Fibroblast of lung (primary cell): ENCODE measurements around the gene TWSG1. TPM values are rescaled to one million over a fixed set of nuclear protein-coding genes. Genes with fewer than 3 reads are reported as not detected.

Experiments used
- DNase-seq, 2 donors: peaks; one replicate each; pipeline versions ENCODE4 v3.0.0 to v3.0.0-alpha.2; 2010; ENCODE audit warnings: low read depth in 2 of 2
- H2AFZ ChIP-seq: 2 replicates; pipeline ENCODE4 v1.5.1; 2012; ENCODE audit warnings: low read length, control low read depth, inconsistent platforms
- H3K27ac ChIP-seq: 2 replicates; pipeline ENCODE4 v1.5.1; 2011; ENCODE audit warnings: low read length, control low read depth; ENCODE audit not compliant: insufficient read depth
- H3K27me3 ChIP-seq: 2 replicates; pipeline ENCODE4 v1.5.1; 2011; ENCODE audit warnings: mild to moderate bottlenecking, low read length; ENCODE audit not compliant: control insufficient read depth, insufficient read depth
- H3K36me3 ChIP-seq: 2 replicates; pipeline ENCODE4 v1.5.1; 2011; ENCODE audit warnings: low read length; ENCODE audit not compliant: control insufficient read depth, insufficient read depth
- H3K4me1 ChIP-seq: 2 replicates; pipeline ENCODE4 v1.5.1; 2011; ENCODE audit warnings: low read length; ENCODE audit not compliant: control insufficient read depth, insufficient read depth; ENCODE audit errors: extremely low read depth
- H3K4me2 ChIP-seq: 2 replicates; pipeline ENCODE4 v1.5.1; 2011; ENCODE audit warnings: low read length, control low read depth; ENCODE audit not compliant: insufficient read depth; ENCODE audit errors: extremely low read depth
- H3K4me3 ChIP-seq, 4 experiments: fragments of 200-600 bp in 1 of 4; sonication (generic) in 1 of 4; replicated peaks in 1 of 4; 2 replicates each; pipeline ENCODE4 v1.5.1; 2011 to 2016; ENCODE audit warnings: low read length in 4 of 4, low read depth in 3 of 4, mild to moderate bottlenecking in 3 of 4, control low read depth in 2 of 4, inconsistent platforms in 1 of 4, mixed read lengths in 1 of 4; ENCODE audit not compliant: insufficient read depth in 1 of 4; ENCODE audit errors: control extremely low read depth in 1 of 4
- H3K79me2 ChIP-seq: 2 replicates; pipeline ENCODE4 v1.5.1; 2012; ENCODE audit warnings: mild to moderate bottlenecking, low read length, inconsistent platforms; ENCODE audit not compliant: control insufficient read depth, insufficient read depth
- H3K9ac ChIP-seq: 2 replicates; pipeline ENCODE4 v1.5.1; 2011; ENCODE audit warnings: mild to moderate bottlenecking, low read length, control low read depth; ENCODE audit not compliant: insufficient read depth
- H3K9me3 ChIP-seq: 2 replicates; pipeline ENCODE4 v1.5.1; 2012; ENCODE audit warnings: low read depth, low read length; ENCODE audit not compliant: control insufficient read depth, insufficient read depth
- H4K20me1 ChIP-seq: 2 replicates; pipeline ENCODE4 v1.5.1; 2011; ENCODE audit warnings: low read length; ENCODE audit not compliant: control insufficient read depth, insufficient read depth; ENCODE audit errors: extremely low read depth
- EZH2 ChIP-seq: IDR thresholded peaks from 2 replicates; pipeline ENCODE4 v1.5.1; 2012; ENCODE audit warnings: low read length, control low read depth, mild to moderate bottlenecking; ENCODE audit errors: missing control alignments
- polyA plus RNA-seq, 2 donors: library from polyadenylated mRNA; depleted of rRNA in 1 of 2; stranded (reverse) in 1 of 2; unstranded in 1 of 2; fragments of >200 nt; gene quantifications; 2 replicates each; pipeline ENCODE4 v1.2.1, GENCODE V29; 2011 to 2012; ENCODE audit warnings: missing spikeins in 1 of 2
- total RNA-seq: library from RNA; depleted of rRNA; stranded (reverse); fragments of >200 nt; gene quantifications from 2 replicates; pipeline ENCODE4 v1.2.1, GENCODE V29; 2014
- TF ChIP-seq, protein P1 (sequence below), 2 donors: IDR thresholded peaks in 1 of 2; conservative IDR thresholded peaks in 1 of 2; 1 replicate in 1 of 2; 2 replicates in 1 of 2; pipeline ENCODE4 v1.5.1; 2011 to 2012; ENCODE audit warnings: low read length in 2 of 2, control low read depth in 1 of 2, inconsistent platforms in 1 of 2, low read depth in 1 of 2, mild to moderate bottlenecking in 1 of 2

TWSG1 gene
- total and polyA plus RNA-seq, 2 donors (not counting 1 experiment from before 2014, with no cell fraction given): 188 to 216 TPM

DNA sequence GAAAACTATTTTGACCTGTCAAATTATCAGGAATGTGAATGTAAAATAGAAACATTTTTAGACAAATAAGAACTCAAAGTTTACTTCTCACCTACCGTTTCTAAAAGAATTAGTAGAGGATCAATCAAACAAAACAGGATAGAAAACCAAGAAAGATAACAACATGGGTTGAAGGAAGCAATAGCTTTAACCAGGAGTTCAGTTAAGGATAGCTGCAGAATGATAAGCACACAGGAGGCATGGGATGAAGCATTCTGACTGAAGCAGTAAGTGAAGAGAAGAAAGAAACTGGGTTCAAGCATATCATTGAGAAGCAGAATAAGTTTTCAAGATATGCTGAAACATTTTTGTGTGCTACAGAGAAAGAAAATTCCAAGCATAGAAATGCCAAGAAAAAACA, 52.3 kb downstream of the TWSG1 start:
- Histone ChIP-seq H3K4me2 (no peak overlapping the region), H3K9me3 (no peaks in the 10 kb centered on the region)
- DNase-seq: no peak

DNA sequence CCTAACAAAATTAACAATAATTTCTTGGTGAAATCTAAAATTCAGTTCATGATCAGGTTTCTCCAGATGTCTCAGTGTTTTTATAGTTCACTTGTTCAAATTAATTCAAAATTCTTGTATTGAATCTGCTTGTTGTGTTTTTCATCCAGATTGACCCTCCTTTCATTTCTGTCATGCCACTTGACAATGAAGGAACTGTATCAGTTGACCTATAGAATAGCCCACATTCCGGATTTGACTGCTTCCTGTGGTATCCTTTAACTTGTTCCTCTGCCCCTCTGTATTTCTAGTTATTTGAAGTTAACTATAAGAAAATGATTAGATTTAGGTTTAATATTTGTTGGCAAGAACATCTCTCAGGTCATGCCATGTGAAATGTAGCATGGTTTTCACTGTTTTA, 53.3 kb downstream of the TWSG1 start:
- no peaks in the 10 kb centered on the region for H4K20me1 ChIP-seq
- no peak overlapping the region for H3K4me2 ChIP-seq
- no peaks in the 10 kb centered on the region for H3K9me3 ChIP-seq
- H2AFZ ChIP-seq: no peak overlapping the region
- no peak overlapping the region for H3K4me3 ChIP-seq
- no peaks in the 10 kb centered on the region for H3K27me3 ChIP-seq
- H3K79me2 ChIP-seq: no peaks in the 10 kb centered on the region
- H3K27ac ChIP-seq: no peak overlapping the region
- H3K36me3 ChIP-seq: no peaks in the 10 kb centered on the region
- no peaks in the 10 kb centered on the region for H3K4me1 ChIP-seq
- no peak overlapping the region for H3K9ac ChIP-seq
- no peak for DNase-seq
- TF ChIP-seq, protein P1, sequence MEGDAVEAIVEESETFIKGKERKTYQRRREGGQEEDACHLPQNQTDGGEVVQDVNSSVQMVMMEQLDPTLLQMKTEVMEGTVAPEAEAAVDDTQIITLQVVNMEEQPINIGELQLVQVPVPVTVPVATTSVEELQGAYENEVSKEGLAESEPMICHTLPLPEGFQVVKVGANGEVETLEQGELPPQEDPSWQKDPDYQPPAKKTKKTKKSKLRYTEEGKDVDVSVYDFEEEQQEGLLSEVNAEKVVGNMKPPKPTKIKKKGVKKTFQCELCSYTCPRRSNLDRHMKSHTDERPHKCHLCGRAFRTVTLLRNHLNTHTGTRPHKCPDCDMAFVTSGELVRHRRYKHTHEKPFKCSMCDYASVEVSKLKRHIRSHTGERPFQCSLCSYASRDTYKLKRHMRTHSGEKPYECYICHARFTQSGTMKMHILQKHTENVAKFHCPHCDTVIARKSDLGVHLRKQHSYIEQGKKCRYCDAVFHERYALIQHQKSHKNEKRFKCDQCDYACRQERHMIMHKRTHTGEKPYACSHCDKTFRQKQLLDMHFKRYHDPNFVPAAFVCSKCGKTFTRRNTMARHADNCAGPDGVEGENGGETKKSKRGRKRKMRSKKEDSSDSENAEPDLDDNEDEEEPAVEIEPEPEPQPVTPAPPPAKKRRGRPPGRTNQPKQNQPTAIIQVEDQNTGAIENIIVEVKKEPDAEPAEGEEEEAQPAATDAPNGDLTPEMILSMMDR (conservative IDR thresholded peaks at IDR 0.05 in 1 of 2, IDR thresholded peaks at IDR 0.05 in 1 of 2; ENCODE audit: low read depth in 1 of 2, low read length in 2 of 2): no peak

More for the DNA sequence above, 52.3 kb downstream of the TWSG1 start:
- Histone ChIP-seq H3K4me3 (no peak overlapping the region), H3K9ac (no peak overlapping the region), H3K4me1 (no peaks in the 10 kb centered on the region), H4K20me1 (no peaks in the 10 kb centered on the region), H2AFZ (no peak overlapping the region), H3K27ac (no peak overlapping the region), H3K36me3 (no peaks in the 10 kb centered on the region), H3K79me2 (no peaks in the 10 kb centered on the region), H3K27me3 (no peaks in the 10 kb centered on the region)
- TF ChIP-seq EZH2: no peak
- TF ChIP-seq, protein P1 (conservative IDR thresholded peaks at IDR 0.05 in 1 of 2, IDR thresholded peaks at IDR 0.05 in 1 of 2; ENCODE audit: low read depth in 1 of 2, low read length in 2 of 2): no peak

DNA sequence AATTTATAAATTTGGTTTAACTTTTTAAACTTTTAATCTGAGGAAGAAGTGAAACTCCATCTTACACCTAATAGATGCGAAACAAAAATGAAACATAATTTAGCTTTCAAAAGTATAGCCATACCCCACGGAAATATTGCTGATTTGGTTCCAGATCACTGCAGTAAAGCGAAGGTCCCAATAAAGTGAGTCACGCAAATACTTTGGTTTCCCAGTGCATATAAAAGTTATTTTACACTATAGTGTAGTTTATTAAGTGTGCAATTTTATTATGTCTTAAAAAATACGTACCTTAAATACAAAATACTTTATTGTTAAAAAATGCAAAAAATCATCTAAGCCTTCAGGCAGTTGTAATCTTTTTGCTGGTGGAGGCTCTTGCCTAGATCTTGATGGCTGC, 55.1 kb downstream of the TWSG1 start:
- H3K9me3 ChIP-seq: no peaks in the 10 kb centered on the region
- no peak overlapping the region for H3K4me2 ChIP-seq
- H3K79me2 ChIP-seq: no peaks in the 10 kb centered on the region
- no peaks in the 10 kb centered on the region for H3K36me3 ChIP-seq
- no peak overlapping the region for H2AFZ ChIP-seq
- DNase-seq: no peak
- no peaks in the 10 kb centered on the region for H4K20me1 ChIP-seq
- H3K4me1 ChIP-seq: no peaks in the 10 kb centered on the region
- no peaks in the 10 kb centered on the region for H3K27me3 ChIP-seq
- H3K27ac ChIP-seq: no peak overlapping the region
- no peak overlapping the region for H3K9ac ChIP-seq
- H3K4me3 ChIP-seq: no peak overlapping the region
- TF ChIP-seq, protein P1 (conservative IDR thresholded peaks at IDR 0.05 in 1 of 2, IDR thresholded peaks at IDR 0.05 in 1 of 2; ENCODE audit: low read depth in 1 of 2, low read length in 2 of 2): no peak
